OCI-LY3 (cell line): Measurements from ENCODE around the gene MAPK9.

Experiments used
- H2AFZ ChIP-seq: fragments of 200-600, 300-600 bp; shearing (Covaris generic); 2 replicates; pipeline ENCODE4 v1.6.0; 2014; ENCODE audit warnings: antibody characterized with exemption, low read depth, low read length
- H3K27ac ChIP-seq: fragments of 200-600, 300-600 bp; sonication (generic); 2 replicates; pipeline ENCODE4 v1.5.1; 2014; ENCODE audit warnings: mild to moderate bottlenecking, low read length, moderate library complexity, mixed read lengths
- H3K27me3 ChIP-seq: fragments of 200-600, 300-600 bp; sonication (generic); 2 replicates; pipeline ENCODE4 v1.6.1; 2014; ENCODE audit warnings: low read depth, low read length, mixed read lengths
- H3K36me3 ChIP-seq: fragments of 200-600, 300-600 bp; sonication (generic); replicated peaks from 2 replicates; pipeline ENCODE3; 2014; ENCODE audit warnings: low read depth, low read length, mixed read lengths
- H3K4me1 ChIP-seq: fragments of 300-600, 200-600 bp; sonication (generic); 2 replicates; pipeline ENCODE4 v1.6.1; 2014; ENCODE audit warnings: low read length, mixed read lengths
- H3K4me2 ChIP-seq: fragments of 200-600, 300-600 bp; sonication (generic); 2 replicates; pipeline ENCODE4 v1.6.1; 2014; ENCODE audit warnings: low read length, mixed read lengths
- H3K4me3 ChIP-seq: fragments of 300-600, 200-600 bp; sonication (generic); 2 replicates; pipeline ENCODE4 v1.5.1; 2014; ENCODE audit warnings: antibody characterized with exemption, mild to moderate bottlenecking, low read length, moderate library complexity
- H3K79me2 ChIP-seq: fragments of 300-600, 200-600 bp; shearing (Covaris generic); 2 replicates; pipeline ENCODE4 v1.6.1; 2014; ENCODE audit warnings: mild to moderate bottlenecking, low read length, mixed read lengths
- H3K9ac ChIP-seq: fragments of 300-600, 200-600 bp; shearing (Covaris generic); 2 replicates; pipeline ENCODE4 v1.6.0; 2014; ENCODE audit warnings: mild to moderate bottlenecking, low read length, moderate library complexity
- H3K9me3 ChIP-seq: fragments of 200-600, 300-600 bp; shearing (Covaris generic); 2 replicates; pipeline ENCODE4 v1.6.1; 2014; ENCODE audit warnings: low read length, mixed read lengths; ENCODE audit not compliant: insufficient read depth
- H4K20me1 ChIP-seq: fragments of 200-600, 300-600 bp; sonication (generic); 2 replicates; pipeline ENCODE4 v1.6.1; 2016; ENCODE audit warnings: low read length, mixed read lengths; ENCODE audit not compliant: insufficient read depth
- EZH2phosphoT487 ChIP-seq: fragments of 200-600 bp; shearing (Covaris generic); IDR thresholded peaks from 2 replicates; pipeline ENCODE4 v1.6.1; 2018; ENCODE audit warnings: antibody characterized with exemption, mixed run types, low read depth
- TF ChIP-seq, protein P1 (sequence below): fragments of 200-600, 300-600 bp; sonication (generic); IDR thresholded peaks from 2 replicates; pipeline ENCODE4 v1.5.1; 2014; ENCODE audit warnings: antibody characterized with exemption, low read length, low read depth

The MAPK9 gene

DNA sequence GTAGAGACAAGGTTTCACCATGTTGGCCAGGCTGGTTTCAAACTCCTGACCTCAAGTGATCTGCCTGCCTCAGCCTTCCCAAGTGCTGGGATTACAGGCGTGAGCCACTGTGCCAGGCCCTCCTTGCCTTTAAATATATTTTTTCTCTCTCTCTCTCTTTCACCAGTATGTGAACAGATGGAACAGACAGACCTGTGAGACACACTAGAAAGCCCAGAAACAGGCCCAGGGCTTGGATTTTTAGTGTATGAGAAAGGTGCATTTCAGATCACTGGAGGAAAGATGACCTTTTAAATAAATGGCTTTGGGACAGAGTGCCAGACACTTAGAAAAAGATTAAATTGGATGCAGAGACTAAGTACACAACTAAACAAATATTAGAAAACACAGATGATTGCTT, 86.0 kb downstream of the MAPK9 start:
- Histone ChIP-seq H2AFZ (no peak overlapping the region), H3K9ac (no peak overlapping the region), H3K27ac (no peak overlapping the region), H3K9me3 (no peaks in the 10 kb centered on the region), H3K36me3 (no peaks in the 10 kb centered on the region), H3K27me3 (no peaks in the 10 kb centered on the region), H3K4me1 (no peaks in the 10 kb centered on the region), H3K4me3 (no peak overlapping the region), H4K20me1 (no peaks in the 10 kb centered on the region), H3K79me2 (no peaks in the 10 kb centered on the region), H3K4me2 (no peak overlapping the region)
- TF ChIP-seq EZH2phosphoT487: no peak
- TF ChIP-seq, protein P1, sequence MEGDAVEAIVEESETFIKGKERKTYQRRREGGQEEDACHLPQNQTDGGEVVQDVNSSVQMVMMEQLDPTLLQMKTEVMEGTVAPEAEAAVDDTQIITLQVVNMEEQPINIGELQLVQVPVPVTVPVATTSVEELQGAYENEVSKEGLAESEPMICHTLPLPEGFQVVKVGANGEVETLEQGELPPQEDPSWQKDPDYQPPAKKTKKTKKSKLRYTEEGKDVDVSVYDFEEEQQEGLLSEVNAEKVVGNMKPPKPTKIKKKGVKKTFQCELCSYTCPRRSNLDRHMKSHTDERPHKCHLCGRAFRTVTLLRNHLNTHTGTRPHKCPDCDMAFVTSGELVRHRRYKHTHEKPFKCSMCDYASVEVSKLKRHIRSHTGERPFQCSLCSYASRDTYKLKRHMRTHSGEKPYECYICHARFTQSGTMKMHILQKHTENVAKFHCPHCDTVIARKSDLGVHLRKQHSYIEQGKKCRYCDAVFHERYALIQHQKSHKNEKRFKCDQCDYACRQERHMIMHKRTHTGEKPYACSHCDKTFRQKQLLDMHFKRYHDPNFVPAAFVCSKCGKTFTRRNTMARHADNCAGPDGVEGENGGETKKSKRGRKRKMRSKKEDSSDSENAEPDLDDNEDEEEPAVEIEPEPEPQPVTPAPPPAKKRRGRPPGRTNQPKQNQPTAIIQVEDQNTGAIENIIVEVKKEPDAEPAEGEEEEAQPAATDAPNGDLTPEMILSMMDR: no peak

DNA sequence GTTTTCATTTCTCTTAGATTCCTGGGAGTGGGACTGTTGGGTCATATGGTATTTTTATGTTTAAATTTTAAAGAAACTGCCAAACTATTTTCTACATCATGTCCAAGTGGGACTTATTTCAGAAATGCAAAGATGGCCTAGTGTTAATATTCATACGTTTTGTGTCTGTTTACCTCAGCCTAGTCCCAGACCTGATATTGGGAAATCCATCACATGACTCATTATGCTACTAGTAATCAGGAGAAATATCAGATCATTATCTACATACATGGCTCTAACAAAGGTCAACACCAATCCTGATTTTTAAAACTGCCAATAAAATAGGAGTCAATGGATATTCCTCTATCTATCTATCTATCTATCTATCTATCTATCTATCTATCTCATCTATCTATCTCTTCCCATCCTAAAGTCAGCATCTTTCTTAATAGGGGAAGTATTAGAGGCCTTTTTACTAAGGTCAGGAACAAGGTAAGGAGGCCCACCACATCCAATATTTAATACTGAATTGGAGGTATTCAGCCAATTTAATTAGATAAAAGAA, 87.5 kb downstream of the MAPK9 start:
- H3K4me2 ChIP-seq: no peak overlapping the region
- H3K9ac ChIP-seq: no peak overlapping the region
- H3K36me3 ChIP-seq: no peaks in the 10 kb centered on the region
- H3K79me2 ChIP-seq: no peaks in the 10 kb centered on the region
- no peak overlapping the region for H2AFZ ChIP-seq
- no peaks in the 10 kb centered on the region for H4K20me1 ChIP-seq
- H3K4me3 ChIP-seq: no peak overlapping the region
- no peak overlapping the region for H3K27ac ChIP-seq
- H3K9me3 ChIP-seq: no peaks in the 10 kb centered on the region
- TF ChIP-seq, protein P1: no peak
- TF ChIP-seq EZH2phosphoT487: no peak
- no peaks in the 10 kb centered on the region for H3K4me1 ChIP-seq
- H3K27me3 ChIP-seq: no peaks in the 10 kb centered on the region

DNA sequence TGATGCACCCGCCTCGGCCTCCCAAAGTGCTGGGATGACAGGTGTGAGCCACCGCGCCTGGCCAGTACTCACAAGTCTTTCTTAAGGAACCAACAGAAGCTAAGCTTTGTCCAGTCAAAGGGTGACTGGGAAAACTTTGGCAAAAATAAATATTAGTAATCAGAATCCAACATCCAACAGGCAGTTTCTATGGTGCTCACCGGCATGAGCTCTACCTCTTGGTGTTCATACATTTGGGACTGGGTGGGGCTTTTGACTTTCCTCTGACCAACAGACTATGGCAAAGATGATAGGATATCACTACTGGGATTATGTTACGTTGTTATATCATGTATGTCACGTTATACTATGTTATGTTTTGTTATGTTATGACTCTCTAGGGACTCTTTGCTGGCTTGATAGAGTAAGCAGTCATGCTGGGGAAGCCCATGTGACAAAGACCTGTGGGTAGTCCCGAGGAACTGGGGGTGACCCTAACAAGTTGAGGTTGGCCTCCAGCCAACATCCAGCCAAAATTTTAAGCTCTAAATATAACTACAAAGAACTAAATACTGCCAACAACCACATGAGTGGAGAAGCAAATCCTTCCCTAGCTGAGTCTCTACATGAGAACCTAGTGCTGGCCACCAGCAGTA, 88.8 kb downstream of the MAPK9 start:
- no peak overlapping the region for H3K4me3 ChIP-seq
- no peak overlapping the region for H3K9ac ChIP-seq
- no peak for TF ChIP-seq EZH2phosphoT487
- TF ChIP-seq, protein P1: no peak
- no peaks in the 10 kb centered on the region for H3K27me3 ChIP-seq
- H3K9me3 ChIP-seq: no peaks in the 10 kb centered on the region
- H3K4me1 ChIP-seq: no peaks in the 10 kb centered on the region
- no peaks in the 10 kb centered on the region for H4K20me1 ChIP-seq
- H3K36me3 ChIP-seq: no peaks in the 10 kb centered on the region
- no peak overlapping the region for H3K27ac ChIP-seq
- H2AFZ ChIP-seq: no peak overlapping the region
- H3K79me2 ChIP-seq: no peaks in the 10 kb centered on the region
- no peak overlapping the region for H3K4me2 ChIP-seq

DNA sequence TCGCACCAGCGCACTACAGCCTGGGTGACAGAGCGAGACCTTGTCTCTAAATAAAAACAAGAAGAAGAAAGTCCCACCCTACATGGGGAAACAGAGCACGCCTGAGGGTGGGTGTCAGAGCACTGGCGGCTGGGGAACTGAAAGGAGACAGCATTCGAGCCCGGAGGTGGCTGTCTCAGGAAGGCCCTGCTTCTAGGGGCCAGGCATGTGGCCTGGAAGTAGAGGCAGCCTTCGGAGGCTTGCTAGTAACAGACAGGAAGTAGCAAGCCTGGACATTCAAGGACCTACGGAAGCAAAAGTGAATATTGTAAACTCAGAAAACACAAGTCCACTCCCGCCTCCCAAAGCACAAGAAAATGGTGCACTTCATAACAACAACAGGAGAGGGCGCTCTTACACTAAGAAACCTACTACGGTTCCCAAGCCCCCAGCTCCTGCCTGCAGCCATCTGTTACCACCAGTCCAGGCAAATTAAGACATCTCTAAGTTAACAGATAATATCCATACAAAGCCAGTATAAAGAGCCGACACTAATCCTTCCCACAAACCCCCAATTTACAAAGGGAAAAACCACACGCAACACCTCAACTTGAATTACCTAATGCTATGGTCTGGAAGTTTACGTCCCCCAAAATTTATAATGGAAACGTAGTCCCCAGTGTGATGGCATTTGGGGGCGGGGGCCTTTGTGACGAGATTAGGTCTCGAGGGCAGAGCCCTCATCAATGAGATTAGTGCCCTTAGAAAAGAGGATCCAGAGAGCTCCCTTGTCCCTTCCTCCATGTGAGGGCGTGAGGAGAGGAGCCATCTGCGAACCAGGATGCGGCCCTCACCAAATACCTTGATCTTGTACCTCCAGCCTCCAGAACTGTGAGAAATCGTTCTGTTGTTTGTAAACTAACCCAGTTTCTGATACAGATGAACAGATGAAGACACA, 90.6 kb downstream of the MAPK9 start:
- H3K9ac ChIP-seq: no peak overlapping the region
- H3K4me1 ChIP-seq: no peaks in the 10 kb centered on the region
- H3K9me3 ChIP-seq: no peaks in the 10 kb centered on the region
- no peak overlapping the region for H3K4me3 ChIP-seq
- no peak overlapping the region for H2AFZ ChIP-seq
- no peaks in the 10 kb centered on the region for H3K79me2 ChIP-seq
- H3K36me3 ChIP-seq: no peaks in the 10 kb centered on the region
- H3K27ac ChIP-seq: no peak overlapping the region
- no peaks in the 10 kb centered on the region for H3K27me3 ChIP-seq
- no peak for TF ChIP-seq EZH2phosphoT487
- TF ChIP-seq, protein P1: peak; percentile 49
- H4K20me1 ChIP-seq: no peaks in the 10 kb centered on the region
- no peak overlapping the region for H3K4me2 ChIP-seq
